GM12864 (cell line): ENCODE data around the gene GAB3.

Experiments used
- DNase-seq: peaks from one replicate; pipeline ENCODE4 v3.0.0-alpha.2; 2011; ENCODE audit warnings: low read depth
- H3K4me3 ChIP-seq: 2 replicates; pipeline ENCODE4 v1.5.1; 2011; ENCODE audit warnings: mild to moderate bottlenecking, low read depth, low read length, control low read depth
- TF ChIP-seq, protein P1 (sequence below): IDR thresholded peaks from 2 replicates; pipeline ENCODE4 v1.5.1; 2011; ENCODE audit warnings: low read depth, mild to moderate bottlenecking, moderate library complexity, low read length, control low read depth, inconsistent platforms; ENCODE audit errors: missing control alignments

Gene GAB3

GRCh38 chrX:154731184-154731583, 19.7 kb downstream of the GAB3 start:
- H3K4me3 ChIP-seq, result no peak overlapping the region
- TF ChIP-seq, protein P1, sequence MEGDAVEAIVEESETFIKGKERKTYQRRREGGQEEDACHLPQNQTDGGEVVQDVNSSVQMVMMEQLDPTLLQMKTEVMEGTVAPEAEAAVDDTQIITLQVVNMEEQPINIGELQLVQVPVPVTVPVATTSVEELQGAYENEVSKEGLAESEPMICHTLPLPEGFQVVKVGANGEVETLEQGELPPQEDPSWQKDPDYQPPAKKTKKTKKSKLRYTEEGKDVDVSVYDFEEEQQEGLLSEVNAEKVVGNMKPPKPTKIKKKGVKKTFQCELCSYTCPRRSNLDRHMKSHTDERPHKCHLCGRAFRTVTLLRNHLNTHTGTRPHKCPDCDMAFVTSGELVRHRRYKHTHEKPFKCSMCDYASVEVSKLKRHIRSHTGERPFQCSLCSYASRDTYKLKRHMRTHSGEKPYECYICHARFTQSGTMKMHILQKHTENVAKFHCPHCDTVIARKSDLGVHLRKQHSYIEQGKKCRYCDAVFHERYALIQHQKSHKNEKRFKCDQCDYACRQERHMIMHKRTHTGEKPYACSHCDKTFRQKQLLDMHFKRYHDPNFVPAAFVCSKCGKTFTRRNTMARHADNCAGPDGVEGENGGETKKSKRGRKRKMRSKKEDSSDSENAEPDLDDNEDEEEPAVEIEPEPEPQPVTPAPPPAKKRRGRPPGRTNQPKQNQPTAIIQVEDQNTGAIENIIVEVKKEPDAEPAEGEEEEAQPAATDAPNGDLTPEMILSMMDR, result no peak
- no peak for DNase-seq

DNA sequence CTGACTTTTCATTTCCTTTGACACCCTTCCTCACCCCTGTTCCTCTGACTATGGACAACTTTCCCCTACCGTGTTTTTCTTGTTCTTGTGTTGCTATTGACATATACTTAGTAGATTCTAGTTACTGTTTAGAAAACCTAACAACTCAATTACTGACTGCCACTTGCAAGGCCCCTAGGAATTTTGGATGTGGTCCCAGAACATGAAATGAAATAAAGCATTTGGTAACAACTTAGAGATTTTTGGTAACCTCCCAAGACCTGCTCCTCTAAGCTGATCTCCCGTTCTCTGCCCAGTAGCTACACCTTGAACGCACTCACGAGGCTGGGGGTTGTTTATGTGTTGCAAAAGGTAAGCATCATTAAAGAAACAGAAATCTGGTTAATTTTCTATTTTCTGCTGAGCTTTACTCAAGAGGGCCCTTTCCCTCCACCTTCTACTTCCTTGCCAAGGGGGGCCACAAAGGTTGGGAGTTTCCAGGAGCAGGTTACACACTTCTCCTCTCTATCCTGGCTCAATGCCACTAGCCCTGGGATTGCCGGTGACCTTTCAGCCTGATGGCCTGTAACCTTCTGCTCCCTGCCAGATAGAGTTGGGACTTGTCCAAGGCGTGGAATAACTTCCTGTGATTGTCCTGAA, 20.5 kb downstream of the GAB3 start:
- no peak for DNase-seq
- no peak overlapping the region for H3K4me3 ChIP-seq
- TF ChIP-seq, protein P1, result no peak

- no peak for DNase-seq
- H3K4me3 ChIP-seq, result no peak overlapping the region
- TF ChIP-seq, protein P1, result no peak
Observed at GRCh38 chrX:154729439-154729838, 21.4 kb downstream of the GAB3 start.

- TF ChIP-seq, protein P1, result no peak
- H3K4me3 ChIP-seq, result no peak overlapping the region
- no peak for DNase-seq
Observed at GRCh38 chrX:154728431-154729190, 22.3 kb downstream of the GAB3 start.

DNA sequence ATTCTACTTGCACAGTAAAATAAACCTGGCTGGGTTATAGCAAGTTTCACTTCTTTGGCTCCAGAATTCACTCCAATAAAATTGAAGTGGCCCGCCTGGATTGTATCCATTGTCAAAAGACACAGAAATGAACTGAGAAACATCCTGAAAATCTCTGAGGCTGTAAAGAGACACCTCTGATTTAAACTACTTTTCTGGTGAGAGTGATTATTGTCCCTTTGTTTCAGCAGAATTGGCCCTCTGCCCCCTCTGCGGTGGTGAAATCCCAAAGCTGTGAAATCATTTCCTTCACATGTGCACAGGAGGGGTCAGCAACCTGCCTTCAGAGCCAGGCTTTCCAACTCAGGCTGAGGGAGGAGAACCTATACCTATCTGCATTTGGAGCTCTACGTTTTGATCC, 23.0 kb downstream of the GAB3 start:
- TF ChIP-seq, protein P1, result no peak
- H3K4me3 ChIP-seq, result no peak overlapping the region
- DNase-seq, result no peak

- TF ChIP-seq, protein P1, result no peak
- no peak for DNase-seq
- no peak overlapping the region for H3K4me3 ChIP-seq
Observed at GRCh38 chrX:154727418-154727817, 23.5 kb downstream of the GAB3 start.
